GM23248 (cell line): Measurements from ENCODE around the gene SRCIN1.

ENCODE experiments used
- EZH2 ChIP-seq: fragments of 200-600 bp; sonication (generic); IDR thresholded peaks from 2 replicates; pipeline ENCODE4 v1.6.1; 2018; ENCODE audit warnings: antibody characterized with exemption, mild to moderate bottlenecking; ENCODE audit not compliant: insufficient read depth, poor library complexity, severe bottlenecking
- EZH2phosphoT487 ChIP-seq: fragments of 200-600 bp; sonication (generic); IDR thresholded peaks from 2 replicates; pipeline ENCODE4 v1.6.1; 2018; ENCODE audit warnings: antibody characterized with exemption, moderate library complexity, mild to moderate bottlenecking, low read depth; ENCODE audit not compliant: insufficient read depth

GRCh38 chr17:38558728-38559050, 47.1 kb downstream of the SRCIN1 start:
- TF ChIP-seq EZH2phosphoT487 (no peak), EZH2 (no peak)
